Hematopoietic multipotent progenitor cell (in vitro differentiated cells): ENCODE measurements around the gene MSANTD7. TPM values are rescaled to one million over a fixed set of nuclear protein-coding genes. Genes with fewer than 3 reads are reported as not detected.
A peak's percentile ranks its signal among the peaks of the same experiment; 100 is the strongest.
"Not testable (repeated sequence)": the region's sequence is repeated elsewhere in the genome, so short reads cannot be mapped to it uniquely, and the experiment has no call there.

Source experiments
- DNase-seq, 3 donors: peaks; one replicate each; pipeline ENCODE4 v3.0.0-alpha.2; 2011 to 2015; ENCODE audit warnings: low read depth in 2 of 3, low spot score in 2 of 3
- total RNA-seq: library from RNA; depleted of rRNA; stranded (reverse); fragments of >200 nt; gene quantifications from one replicate; pipeline ENCODE4 v1.2.3, GENCODE V29; 2012

Gene MSANTD7, protein sequence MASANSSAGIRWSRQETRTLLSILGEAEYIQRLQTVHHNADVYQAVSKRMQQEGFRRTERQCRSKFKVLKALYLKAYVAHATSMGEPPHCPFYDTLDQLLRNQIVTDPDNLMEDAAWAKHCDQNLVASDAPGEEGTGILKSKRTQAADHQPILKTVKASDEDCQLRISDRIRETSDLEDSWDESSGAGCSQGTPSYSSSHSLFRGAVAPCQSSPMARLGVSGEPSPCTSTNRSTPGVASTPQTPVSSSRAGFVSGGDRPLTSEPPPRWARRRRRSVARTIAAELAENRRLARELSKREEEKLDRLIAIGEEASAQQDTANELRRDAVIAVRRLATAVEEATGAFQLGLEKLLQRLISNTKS
- 23.7 TPM for total RNA-seq

DNA sequence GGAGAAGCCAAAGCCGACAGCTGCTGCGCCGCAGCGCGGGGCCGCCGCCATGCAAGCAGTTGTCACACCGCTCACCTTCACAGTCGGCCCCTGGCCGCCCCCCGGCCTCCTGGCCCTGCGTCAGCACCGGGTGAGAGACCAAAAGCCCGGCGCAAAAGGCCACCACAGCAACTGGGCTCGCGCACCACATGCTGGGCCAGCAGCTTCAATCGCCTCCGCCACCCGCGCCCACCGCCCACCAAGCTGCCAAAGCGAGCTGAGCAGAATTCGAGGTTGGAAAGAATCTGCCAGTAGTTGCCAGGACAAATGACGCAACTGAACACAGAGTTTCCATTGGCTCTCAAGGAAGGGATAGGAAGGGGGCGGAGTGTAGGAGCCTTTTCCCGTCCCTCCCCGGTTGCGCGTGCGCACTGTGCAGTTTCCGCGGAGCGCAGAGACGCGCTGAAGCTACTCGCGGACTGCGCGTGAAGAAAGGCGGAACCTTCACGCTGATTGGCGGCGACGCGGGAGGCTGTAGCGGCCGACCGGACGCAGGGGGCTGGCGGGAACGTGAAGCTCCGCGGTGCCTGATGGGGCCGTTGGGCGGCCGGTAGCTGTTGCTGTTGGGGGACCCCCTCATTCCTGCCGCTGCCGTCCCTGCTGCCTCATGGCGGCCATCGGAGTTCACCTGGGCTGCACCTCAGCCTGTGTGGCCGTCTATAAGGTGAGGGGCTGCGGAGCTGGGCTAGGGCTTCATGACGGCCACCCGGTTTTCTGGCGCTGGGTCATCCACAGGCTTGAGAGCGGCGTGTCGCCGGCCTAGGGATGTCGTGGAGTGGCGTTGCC lies at the start of gene MSANTD7, which contains the start of the genes CDNF and HSPA14:
TSS of gene MSANTD7 (plus strand) at position 550 of the 825 bp plus-strand sequence. CDS start 3,979 bp downstream, outside the sequence.
TSS of gene CDNF (minus strand) at position 281 of the 825 bp plus-strand sequence. CDS start at position 190, 91 bp downstream.
TSS of gene HSPA14 (plus strand) at position 550 of the 825 bp plus-strand sequence. CDS start at position 647, 97 bp downstream.
- peak; percentile 99 to 100 (median 100) for DNase-seq

DNA sequence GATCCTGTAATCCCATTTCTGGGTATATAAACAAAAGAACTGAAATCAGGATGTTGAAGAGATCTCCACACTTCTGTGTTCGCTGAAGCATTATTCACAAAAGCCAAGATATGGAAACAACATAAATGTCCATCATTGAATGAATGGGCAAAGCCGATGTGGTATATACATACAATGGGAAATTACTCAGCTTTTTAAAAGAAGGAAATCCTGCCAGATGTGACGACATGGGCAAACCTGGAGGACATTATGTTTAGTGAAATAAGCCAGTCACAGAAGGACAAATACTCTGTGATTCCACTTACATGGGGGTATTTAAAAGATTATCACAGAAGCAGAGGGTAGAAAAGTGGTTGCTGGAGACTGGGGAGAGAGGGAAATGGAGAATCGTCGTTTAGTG lies 39.5 kb upstream of the MSANTD7 start:
- peak in 2 of 3 donors; percentile 22 to 55 for DNase-seq

DNA sequence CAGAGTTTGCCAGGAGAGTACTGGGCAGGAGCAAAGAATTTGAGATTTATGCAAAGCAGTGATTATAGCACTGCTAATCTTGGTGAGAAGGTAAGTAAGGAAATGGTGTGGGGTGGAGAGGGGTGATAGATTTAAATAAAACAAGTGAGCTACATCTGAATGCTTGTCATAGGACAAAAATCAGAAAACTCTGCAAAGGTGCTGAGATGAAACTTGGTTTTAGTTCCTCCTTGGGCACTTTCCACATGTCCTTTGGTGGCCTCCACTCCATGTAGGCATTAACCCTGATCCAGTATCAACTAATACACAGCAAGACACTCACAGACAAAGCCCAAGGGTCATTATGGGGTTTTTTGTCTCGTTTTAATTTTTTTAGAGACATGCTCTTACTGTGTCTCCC lies 37.7 kb upstream of the MSANTD7 start:
- no peak for DNase-seq

DNA sequence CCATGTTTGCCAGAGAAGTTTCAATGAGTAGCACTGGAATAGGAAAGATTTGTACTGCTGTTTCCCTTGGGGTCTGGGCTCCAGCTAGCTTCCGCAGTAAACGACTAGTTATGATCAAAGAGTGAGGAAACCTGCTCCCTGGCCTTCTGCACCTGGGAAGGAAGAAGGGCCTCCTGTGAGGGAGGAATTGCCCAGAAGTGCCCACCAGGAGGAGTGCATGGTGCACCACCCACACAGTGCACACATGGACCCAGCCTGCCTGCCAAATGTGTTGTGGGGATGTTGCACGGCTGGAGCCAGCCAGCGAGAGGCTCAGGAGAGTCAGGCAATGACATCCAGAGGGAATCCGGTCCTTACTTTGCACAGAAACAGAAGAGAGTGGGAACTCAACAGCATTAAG lies 36.4 kb upstream of the MSANTD7 start:
- DNase-seq = no peak

DNA sequence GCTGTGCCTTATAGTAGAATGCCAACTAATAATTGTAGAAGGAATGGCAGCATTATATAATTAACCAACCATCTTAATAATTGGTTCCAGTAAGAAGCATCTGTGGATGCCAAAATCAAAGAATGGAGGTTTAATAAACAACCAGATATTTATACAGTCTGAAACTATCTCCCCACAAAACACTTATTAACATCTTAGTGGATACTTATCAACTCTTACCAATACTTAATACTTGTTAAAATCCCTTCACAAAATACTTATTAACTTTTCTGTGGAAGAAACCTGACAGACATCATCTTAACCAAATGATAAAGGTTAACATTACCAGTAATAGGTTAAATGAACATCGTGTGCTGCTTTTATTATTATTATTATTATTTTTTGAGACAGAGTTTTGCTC lies 34.3 kb upstream of the MSANTD7 start:
- DNase-seq = no peak

DNA sequence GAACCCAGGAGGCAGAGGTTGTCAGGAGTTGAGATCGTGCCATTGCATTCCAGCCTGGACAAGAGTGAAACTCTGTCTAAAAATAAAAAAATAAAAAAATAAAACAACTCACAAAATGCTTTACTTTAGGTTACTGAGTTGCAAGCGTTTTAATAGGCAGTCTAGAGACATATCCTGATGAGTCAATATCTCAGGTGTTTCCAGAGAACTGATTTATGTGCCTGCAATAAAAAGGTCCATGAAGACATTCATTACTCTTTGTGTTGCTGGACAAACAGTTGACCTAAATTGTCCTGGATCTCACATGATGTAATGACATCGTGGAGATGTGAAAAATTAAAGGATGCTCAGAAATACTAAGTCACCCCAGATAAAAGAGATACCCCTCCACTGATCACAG lies 31.8 kb upstream of the MSANTD7 start:
- DNase-seq = no peak

DNA sequence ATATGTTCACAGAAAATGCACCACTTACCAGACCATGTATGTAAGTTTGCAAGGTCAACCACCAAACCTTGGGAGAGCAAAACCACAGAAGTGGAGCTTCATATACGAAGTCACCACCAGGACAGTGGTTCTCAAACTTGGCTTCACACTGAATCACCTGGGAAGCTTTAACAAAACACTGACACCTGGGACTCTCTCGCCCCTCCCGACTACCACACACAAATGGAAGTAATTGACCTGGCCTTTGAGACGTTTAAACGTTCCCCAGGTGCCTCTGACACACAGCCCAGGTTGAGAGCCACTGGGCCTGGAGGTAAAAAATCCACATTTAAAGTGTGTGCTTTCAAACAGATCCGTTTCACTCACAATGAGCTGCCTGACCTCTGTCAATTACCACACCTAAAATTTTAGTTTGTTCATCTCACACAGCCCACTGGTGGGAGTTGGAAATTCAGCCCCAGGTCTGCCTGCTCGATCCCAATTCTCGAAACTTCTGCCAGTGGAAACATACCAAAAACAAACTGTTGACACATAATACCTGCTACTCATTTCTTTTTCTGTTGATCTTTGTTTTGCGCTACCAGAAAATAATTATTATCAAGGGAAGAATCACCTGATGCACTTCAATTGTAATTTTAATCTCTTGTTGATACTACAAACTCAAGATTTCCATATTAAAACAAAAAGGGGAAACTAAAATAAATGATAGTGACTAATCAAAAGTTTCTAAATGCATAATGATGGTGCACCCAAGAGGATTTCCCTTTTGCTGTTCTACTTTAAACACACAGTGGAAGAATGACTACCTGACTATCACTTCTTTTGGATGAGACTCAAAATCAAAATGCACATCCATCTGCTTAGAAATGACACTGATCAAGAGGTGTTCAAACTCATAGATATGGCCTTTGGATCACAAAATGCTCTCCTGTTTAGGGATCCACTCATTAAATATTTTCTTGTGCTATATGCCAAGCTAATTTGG lies 26.8 kb upstream of the MSANTD7 start:
- no peak for DNase-seq

DNA sequence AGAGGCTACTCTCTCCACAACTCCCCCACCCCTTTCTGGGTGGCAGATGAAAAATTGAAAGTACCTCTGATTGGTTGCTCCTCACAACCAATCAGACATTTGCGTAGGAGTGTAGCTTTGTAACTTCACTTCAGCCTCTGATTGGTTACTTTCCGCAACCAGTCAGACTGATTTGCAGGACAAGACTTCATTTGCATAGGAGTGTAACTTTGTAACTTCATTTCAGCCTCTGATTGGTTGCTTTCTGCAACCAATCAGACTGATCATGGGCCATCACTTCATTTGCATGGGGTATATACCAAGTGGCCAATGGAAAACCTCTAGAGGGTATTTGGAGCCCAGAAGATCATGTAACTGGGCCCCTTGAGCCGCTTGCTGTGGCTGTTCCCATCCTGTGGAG lies 25.8 kb upstream of the MSANTD7 start:
- DNase-seq = no peak

DNA sequence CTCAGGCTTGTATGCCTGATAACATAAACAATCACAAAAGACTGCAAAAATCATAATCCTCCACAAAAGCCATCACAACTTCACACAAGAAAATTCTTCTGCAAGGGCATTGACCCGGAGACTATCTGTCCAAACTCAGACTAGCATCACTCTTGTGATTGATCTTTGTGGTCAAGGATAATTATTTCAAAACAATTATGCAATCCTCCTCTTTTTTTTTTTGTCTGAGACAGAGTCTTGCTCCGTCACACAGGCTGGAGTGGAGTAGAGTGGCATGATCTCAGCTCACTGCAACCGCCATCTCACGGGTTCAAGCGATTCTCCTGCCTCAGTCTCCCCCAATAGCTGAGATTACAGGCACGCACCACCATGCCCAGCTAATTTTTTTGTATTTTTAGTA lies 22.4 kb upstream of the MSANTD7 start:
- no peak for DNase-seq

DNA sequence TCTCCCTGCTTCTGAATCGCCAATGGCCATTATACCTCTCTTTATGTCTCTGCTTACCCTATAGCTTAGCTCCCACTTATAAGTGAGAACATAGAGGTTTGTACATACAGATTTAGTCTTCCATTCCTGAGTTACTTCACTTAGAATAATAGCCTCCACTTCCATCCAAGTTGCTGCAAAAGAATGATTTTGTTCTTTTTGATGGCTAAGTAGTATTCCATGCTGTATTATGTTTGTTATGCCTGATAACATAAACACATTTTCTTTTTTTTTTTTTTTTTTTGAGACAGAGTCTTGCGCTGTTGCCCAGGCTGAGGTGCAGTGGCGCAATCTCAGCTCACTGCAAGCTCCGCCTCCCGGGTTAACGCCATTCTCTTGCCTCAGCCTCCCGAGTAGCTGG lies 21.4 kb upstream of the MSANTD7 start:
- DNase-seq = not testable (repeated sequence)

DNA sequence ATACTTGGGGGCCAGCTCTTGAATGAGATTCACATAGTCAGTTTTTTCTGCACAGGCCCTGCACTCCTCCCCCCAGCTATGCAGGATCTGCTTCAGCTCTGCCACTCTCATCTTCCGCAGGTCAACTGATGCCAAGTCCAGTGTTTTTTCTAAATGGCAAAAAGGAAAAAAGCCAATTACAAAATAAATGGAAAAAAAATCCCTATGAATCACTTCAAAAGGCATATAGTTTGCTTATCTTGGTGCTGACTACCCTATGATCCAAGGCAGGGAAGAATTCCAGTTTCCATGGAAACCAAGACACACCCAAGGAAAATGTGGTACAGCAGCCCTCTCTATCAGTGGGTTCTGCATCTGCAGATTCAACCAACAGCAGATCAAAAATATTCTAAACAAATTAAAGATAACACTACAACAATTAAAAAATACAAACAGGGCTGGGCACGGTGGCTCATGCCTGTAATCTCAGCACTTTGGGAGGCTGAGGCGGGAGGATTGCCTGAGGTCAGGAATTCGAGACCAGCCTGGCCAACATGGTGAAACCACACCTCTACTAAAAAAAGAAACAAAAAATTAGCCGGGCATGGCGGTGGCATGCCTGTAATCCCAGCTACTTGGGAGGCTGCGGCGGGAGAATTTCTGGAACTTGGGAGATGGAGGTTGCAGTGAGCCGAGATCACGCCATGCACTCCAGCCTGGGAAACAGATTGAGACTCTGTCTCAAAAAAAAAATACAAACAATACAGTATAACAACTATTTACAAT lies 17.9 kb upstream of the MSANTD7 start:
- no peak for DNase-seq

DNA sequence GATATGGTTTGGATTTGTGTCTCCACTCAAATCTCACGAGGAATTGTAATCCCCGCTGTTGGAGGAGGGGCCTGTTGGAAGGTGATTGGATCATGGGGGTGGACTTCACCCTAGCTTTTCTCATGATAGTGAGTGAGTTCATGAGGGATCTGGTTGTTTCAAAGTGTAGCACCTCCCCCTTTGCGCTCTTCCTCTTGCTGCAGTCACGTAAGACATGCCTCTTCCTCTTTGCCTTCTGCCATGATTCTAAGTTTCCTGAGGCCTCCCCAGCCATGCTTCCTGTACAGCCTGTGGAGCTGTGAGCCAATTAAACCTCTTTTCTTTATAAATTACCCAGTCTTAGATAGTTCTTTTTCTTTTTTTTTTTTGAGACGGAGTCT lies 17.3 kb upstream of the MSANTD7 start:
- no peak for DNase-seq

DNA sequence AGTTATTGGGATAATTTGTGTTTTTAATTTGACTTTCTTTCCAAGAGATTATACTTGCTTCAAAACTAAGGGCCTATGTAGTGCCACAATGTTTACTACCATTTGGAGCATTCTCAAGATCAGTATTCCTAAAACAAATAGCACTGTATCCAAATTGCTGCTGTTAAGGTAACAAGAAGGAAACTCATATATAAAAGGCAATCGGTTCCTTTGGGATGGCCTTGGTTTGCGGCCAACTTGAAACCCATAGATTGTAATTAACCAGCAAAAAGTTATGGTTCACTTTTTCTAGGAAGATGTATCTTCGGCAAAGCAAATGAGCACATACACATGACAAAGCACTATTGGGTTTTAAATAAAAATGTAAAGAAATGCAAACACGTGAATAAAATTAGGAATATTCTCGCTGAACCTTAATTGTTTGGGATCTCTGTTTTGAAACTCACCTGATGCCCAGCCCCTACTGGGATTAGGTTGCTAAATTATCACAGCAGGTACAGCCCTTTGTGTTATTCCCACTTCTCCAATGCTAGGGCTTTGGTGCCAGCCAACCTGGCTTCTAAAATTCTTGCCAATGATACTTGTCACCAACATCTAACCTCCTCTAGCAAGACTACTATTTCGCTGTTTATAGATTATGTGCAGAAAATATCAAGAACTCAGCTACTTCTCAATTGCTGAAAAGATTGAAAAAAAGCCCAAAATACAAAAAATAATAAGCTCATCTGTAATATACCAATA lies 16.3 kb upstream of the MSANTD7 start:
- no peak for DNase-seq

DNA sequence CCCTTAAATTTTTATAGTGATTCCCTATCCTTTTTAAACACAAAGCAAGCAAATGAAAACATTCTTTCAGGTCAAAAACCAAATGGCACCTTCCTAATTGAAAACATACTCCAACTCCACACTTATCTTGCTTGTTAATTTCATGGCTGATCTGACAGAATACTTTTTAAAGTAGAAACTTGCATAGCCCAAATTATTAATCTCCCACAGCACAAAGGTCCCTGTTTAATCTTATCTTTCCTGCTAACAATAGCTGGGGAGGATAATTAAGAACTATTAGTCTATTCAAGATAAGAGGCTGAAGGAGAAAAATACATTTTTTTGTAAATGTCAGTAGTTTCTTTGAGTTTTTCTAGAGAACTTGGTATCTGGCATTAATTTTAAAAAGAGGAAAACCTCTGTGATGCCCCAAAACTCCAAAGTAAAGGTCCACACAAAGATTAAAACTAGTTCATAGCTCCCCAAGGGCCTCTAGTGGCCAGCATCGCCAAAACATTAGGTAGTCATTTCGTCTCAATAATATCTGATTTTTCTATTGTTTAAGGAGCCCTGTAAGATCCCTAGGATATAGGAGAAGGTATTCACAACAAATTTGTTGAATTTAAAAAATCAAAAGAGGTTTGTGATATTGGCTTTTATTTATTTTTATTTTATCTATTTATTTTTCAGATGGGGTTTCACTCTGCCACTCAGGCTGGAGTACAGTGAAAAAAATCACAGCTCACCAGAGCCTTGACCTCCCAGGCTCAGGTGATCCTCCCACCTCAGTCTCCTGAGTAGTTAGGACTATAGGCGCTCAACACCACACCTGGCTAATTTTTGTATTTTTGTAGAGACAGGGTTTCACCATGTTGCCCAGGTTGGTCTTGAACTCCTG lies 15.0 kb upstream of the MSANTD7 start:
- peak in 2 of 3 donors; percentile 36 to 75 for DNase-seq

DNA sequence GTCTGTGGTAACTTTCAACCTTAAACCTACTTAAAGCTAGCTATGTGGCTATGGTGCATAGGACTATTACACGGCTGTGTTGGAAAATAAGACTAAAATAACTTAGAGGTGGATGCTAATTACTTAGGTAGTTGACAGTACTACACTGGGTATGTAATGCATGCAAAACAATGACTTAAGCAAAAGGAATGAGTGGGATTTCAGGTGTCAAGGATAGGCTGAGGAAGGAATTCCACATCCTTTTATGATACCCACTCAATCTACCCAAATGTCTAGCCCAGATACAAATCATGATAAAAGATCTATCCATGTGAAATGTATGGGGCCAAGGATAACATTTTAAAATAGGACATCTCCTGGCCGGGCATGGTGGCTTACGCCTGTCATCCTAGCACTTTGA lies 14.1 kb upstream of the MSANTD7 start:
- no peak for DNase-seq

DNA sequence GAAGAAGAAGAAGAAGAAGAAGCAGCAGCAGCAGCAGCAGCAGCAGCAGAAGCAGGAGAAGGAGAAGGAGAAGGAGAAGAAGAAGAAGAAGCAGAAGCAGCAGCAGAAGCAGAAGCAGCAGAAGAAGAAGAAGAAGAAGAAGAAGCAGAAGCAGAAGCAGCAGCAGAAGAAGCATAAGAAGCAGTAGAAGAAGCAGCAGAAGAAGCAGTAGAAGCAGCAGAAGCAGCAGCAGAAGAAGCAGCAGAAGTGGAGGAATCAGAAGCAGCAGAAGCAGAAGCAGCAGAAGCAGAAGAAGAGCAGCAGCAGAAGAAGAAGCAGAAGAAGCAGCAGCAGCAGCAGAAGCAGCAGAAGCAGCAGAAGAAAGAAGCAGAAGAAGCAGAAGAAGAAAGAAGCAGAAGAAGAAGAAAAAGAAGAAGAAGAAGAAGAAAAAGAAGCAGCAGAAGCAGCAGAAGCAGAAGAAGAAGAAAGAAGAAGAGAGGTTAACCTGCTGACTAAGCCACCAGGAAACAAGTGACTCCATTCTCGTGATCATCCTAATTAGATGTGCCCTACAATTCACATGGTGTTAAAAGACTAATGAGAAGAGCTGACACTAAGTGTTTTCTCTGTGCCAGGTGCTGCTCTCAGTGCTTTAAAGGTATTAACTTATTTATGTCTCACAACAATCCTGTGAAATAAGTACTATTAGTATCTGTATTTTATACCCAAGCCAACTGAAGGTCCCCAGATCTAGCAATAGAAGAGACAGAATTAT lies 11.9 kb upstream of the MSANTD7 start:
- DNase-seq = no peak

DNA sequence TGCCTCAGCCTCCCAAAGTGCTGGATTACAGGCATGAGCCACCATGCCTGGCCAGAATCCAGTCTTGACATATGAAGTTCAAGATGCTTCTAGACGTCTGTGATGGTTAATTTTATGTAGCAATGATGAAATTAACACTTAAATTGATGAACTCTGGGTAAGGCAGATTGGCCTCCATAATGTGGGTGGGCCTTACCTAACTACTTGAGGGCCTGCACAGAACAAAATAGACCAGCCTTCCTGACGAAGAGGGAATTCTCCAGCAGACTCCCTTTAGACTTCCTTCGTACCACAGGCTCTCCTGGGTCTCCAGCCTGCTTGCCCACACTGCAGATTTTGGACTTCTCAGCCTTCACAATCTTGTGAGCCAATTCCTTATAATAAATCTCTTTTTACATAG lies 5.0 kb upstream of the MSANTD7 start:
- DNase-seq = no peak
